SK-MEL-5 (cell line): ENCODE data around the gene NHLRC2. TPM values are rescaled to one million over a fixed set of nuclear protein-coding genes. Genes with fewer than 3 reads are reported as not detected.
A peak's percentile ranks its signal among the peaks of the same experiment; 100 is the strongest.

ENCODE experiments used
- DNase-seq: peaks from one replicate; pipeline ENCODE4 v3.0.0-alpha.2; 2016; ENCODE audit warnings: low read depth, low spot score
- in situ Hi-C: cut with HindIII; loops from 2 replicates; pipeline ENCODE4 v1.10.0; 2016; ENCODE audit warnings: low sequenced_read_pairs, high pct_unique_total_duplicates, low pct_unique_long_range_greater_than_20kb
- total RNA-seq: library from RNA; depleted of rRNA; stranded (reverse); fragments of >200 nt; shearing (Covaris generic); gene quantifications from 2 replicates; pipeline ENCODE4 v1.2.3, GENCODE V29; 2014

Gene NHLRC2
- total RNA-seq, 1 experiment from 2014 or later = 10.4 TPM

- DNase-seq = peak; percentile 50
- in situ Hi-C loops = no loop called here
Observed at GRCh38 chr10:113854761-113855588, 514 bp downstream of the NHLRC2 start.

GRCh38 chr10:113856563-113856962, 2.1 kb downstream of the NHLRC2 start:
- in situ Hi-C loops = no loop called here
- DNase-seq = no peak

GRCh38 chr10:113857210-113857609, 2.7 kb downstream of the NHLRC2 start:
- in situ Hi-C loops = no loop called here
- DNase-seq = no peak

- in situ Hi-C loops = no loop called here
- no peak for DNase-seq
Observed at GRCh38 chr10:113858541-113858940, 4.1 kb downstream of the NHLRC2 start.

GRCh38 chr10:113859261-113859660, 4.8 kb downstream of the NHLRC2 start:
- in situ Hi-C loops = no loop called here
- DNase-seq = no peak

GRCh38 chr10:113865901-113866300, 11.4 kb downstream of the NHLRC2 start:
- in situ Hi-C loops = no loop called here
- DNase-seq = no peak

GRCh38 chr10:113866551-113867394, 12.3 kb downstream of the NHLRC2 start:
- in situ Hi-C loops = no loop called here

GRCh38 chr10:113867904-113868303, 13.4 kb downstream of the NHLRC2 start:
- in situ Hi-C loops = no loop called here

More at GRCh38 chr10:113866551-113867394, 12.3 kb downstream of the NHLRC2 start:
- no peak for DNase-seq

GRCh38 chr10:113869789-113870188, 15.3 kb downstream of the NHLRC2 start:
- DNase-seq = no peak
- in situ Hi-C loops = no loop called here

More at GRCh38 chr10:113867904-113868303, 13.4 kb downstream of the NHLRC2 start:
- DNase-seq = no peak

- in situ Hi-C loops = no loop called here
- no peak for DNase-seq
Observed at GRCh38 chr10:113872139-113873030, 17.9 kb downstream of the NHLRC2 start.

GRCh38 chr10:113875212-113875611, 20.8 kb downstream of the NHLRC2 start:
- in situ Hi-C loops = no loop called here
- no peak for DNase-seq

- no peak for DNase-seq
- in situ Hi-C loops = no loop called here
Observed at GRCh38 chr10:113876461-113876860, 22.0 kb downstream of the NHLRC2 start.

GRCh38 chr10:113879691-113880090, 25.2 kb downstream of the NHLRC2 start:
- in situ Hi-C loops = no loop called here
- no peak for DNase-seq

- DNase-seq = no peak
- in situ Hi-C loops = no loop called here
Observed at GRCh38 chr10:113880236-113880635, 25.8 kb downstream of the NHLRC2 start.

GRCh38 chr10:113882240-113882639, 27.8 kb downstream of the NHLRC2 start:
- in situ Hi-C loops = no loop called here
- no peak for DNase-seq

- in situ Hi-C loops = no loop called here
- no peak for DNase-seq
Observed at GRCh38 chr10:113889911-113890310, 35.5 kb downstream of the NHLRC2 start.

- in situ Hi-C loops = no loop called here
- no peak for DNase-seq
Observed at GRCh38 chr10:113890769-113891168, 36.3 kb downstream of the NHLRC2 start.

GRCh38 chr10:113891476-113891875, 37.0 kb downstream of the NHLRC2 start:
- in situ Hi-C loops = no loop called here
- DNase-seq = peak; percentile 43
